GM20000 (cell line): Measurements from ENCODE around the gene SLC30A4.

Experiments used
- DNase-seq: peaks from one replicate; pipeline ENCODE4 v3.0.0; 2012; ENCODE audit warnings: low spot score
- CTCF ChIP-seq: IDR thresholded peaks from 2 replicates; pipeline ENCODE4 v1.5.1; 2012; ENCODE audit warnings: mild to moderate bottlenecking, control low read depth; ENCODE audit errors: extremely low read depth, missing control alignments

The SLC30A4 gene

GRCh38 chr15:45468294-45468693 lies 54.3 kb downstream of the SLC30A4 start:
- TF ChIP-seq CTCF: no peak
- no peak for DNase-seq

GRCh38 chr15:45458746-45459403 lies 63.7 kb downstream of the SLC30A4 start:
- TF ChIP-seq CTCF: peak; percentile 66
- DNase-seq: peak; percentile 76

- TF ChIP-seq CTCF: peak; percentile 58
- DNase-seq: peak; percentile 79
Measured at GRCh38 chr15:45457641-45458539, 64.7 kb downstream of the SLC30A4 start.

- TF ChIP-seq CTCF: no peak
- no peak for DNase-seq
Measured at GRCh38 chr15:45457220-45457619, 65.3 kb downstream of the SLC30A4 start.

GRCh38 chr15:45456212-45457106 lies 66.1 kb downstream of the SLC30A4 start:
- DNase-seq: peak; percentile 44
- TF ChIP-seq CTCF: no peak

GRCh38 chr15:45454814-45455213 lies 67.7 kb downstream of the SLC30A4 start:
- DNase-seq: peak; percentile 59

More at GRCh38 chr15:45454814-45455213, 67.7 kb downstream of the SLC30A4 start:
- no peak for TF ChIP-seq CTCF
